Measurements from ENCODE around the gene CIDEA. TPM values are rescaled to one million over a fixed set of nuclear protein-coding genes. Genes with fewer than 3 reads are reported as not detected.

Gene CIDEA
- total RNA-seq, 1 experiment from 2014 or later: 0.50 TPM

- TF ChIP-seq STAT6 (CRISPR knock-in tag; conservative IDR thresholded peaks at IDR 0.05; ENCODE audit: low read depth): no peak
- no peak for TF ChIP-seq ATF3 (CRISPR knock-in tag; conservative IDR thresholded peaks at IDR 0.05)
- TF ChIP-seq NFE2L1 (CRISPR knock-in tag; IDR thresholded peaks at IDR 0.05): no peak
- no peak for TF ChIP-seq SOX15 (CRISPR knock-in tag; IDR thresholded peaks at IDR 0.05)
- TF ChIP-seq ESRRA (CRISPR knock-in tag; IDR thresholded peaks at IDR 0.05; ENCODE audit: borderline replicate concordance): no peak
- no peak for TF ChIP-seq ZNF317 (CRISPR knock-in tag; IDR thresholded peaks at IDR 0.05; ENCODE audit: borderline replicate concordance, low read depth)
- 0 out of 2 replicates have a peak, but pooled peaks have one; percentile 5 for TF ChIP-seq TEAD1 (CRISPR knock-in tag; IDR thresholded peaks at IDR 0.05)
- no peak for TF ChIP-seq GRHL2 (CRISPR knock-in tag; IDR thresholded peaks at IDR 0.05; ENCODE audit: insufficient replicate concordance, severe bottlenecking)
- TF ChIP-seq USF2 (CRISPR knock-in tag; IDR thresholded peaks at IDR 0.05): no peak
- 0 out of 2 replicates have a peak, but pooled peaks have one; percentile 19 for TF ChIP-seq ZBTB21 (CRISPR knock-in tag; IDR thresholded peaks at IDR 0.05; ENCODE audit: borderline replicate concordance)
- TF ChIP-seq ZNF512 (CRISPR knock-in tag; IDR thresholded peaks at IDR 0.05; ENCODE audit: borderline replicate concordance): no peak
- TF ChIP-seq FOXP4 (CRISPR knock-in tag; IDR thresholded peaks at IDR 0.05): no peak
- no peak for TF ChIP-seq TEAD4 (CRISPR knock-in tag; IDR thresholded peaks at IDR 0.05)
- TF ChIP-seq ZMAT4 (CRISPR knock-in tag; IDR thresholded peaks at IDR 0.05): no peak
- TF ChIP-seq PRDM15 (CRISPR knock-in tag; IDR thresholded peaks at IDR 0.05): no peak
- TF ChIP-seq RELA (CRISPR knock-in tag; IDR thresholded peaks at IDR 0.05; ENCODE audit: borderline replicate concordance): no peak
- TF ChIP-seq ZNF219 (CRISPR knock-in tag; IDR thresholded peaks at IDR 0.05; ENCODE audit: borderline replicate concordance): no peak
- no peak for TF ChIP-seq ZSCAN18 (CRISPR knock-in tag; IDR thresholded peaks at IDR 0.05)
- no peak for TF ChIP-seq PREB (CRISPR knock-in tag; IDR thresholded peaks at IDR 0.05; ENCODE audit: borderline replicate concordance)
- no peak for TF ChIP-seq ZNF138 (CRISPR knock-in tag; conservative IDR thresholded peaks at IDR 0.05)
- TF ChIP-seq E2F4 (CRISPR knock-in tag; IDR thresholded peaks at IDR 0.05; ENCODE audit: borderline replicate concordance, low read depth): no peak
- peak; percentile 37; the same call in 1 of the 2 replicates for TF ChIP-seq SP1 (CRISPR knock-in tag; conservative IDR thresholded peaks at IDR 0.05)
Observed at GRCh38 chr18:12308386-12309100, 54.4 kb downstream of the CIDEA start (continued).
